ENCODE measurements around the gene HEATR5B. TPM values are rescaled to one million over a fixed set of nuclear protein-coding genes. Genes with fewer than 3 reads are reported as not detected.
A peak's percentile ranks its signal among the peaks of the same experiment; 100 is the strongest.

Gene HEATR5B
- total RNA-seq (2022) = 14.5 and 14.8 TPM in 2 replicates
- percentile 68 among the genes with signal in this experiment for Bru-seq, nascent RNA
- percentile 75 among the genes with signal in this experiment for BruChase-seq, experiment 1, labeled RNA remaining after a 6-hour chase
- BruChase-seq, experiment 2, labeled RNA remaining after a 2-hour chase = percentile 73 among the genes with signal in this experiment
- long read RNA-seq, full-length matches to known transcripts = 2 of 15 reads
- long read RNA-seq, partial matches to known transcripts = 8 of 15 reads
- long read RNA-seq, other reads (novel, unspliced or antisense) = 5 of 15 reads

DNA sequence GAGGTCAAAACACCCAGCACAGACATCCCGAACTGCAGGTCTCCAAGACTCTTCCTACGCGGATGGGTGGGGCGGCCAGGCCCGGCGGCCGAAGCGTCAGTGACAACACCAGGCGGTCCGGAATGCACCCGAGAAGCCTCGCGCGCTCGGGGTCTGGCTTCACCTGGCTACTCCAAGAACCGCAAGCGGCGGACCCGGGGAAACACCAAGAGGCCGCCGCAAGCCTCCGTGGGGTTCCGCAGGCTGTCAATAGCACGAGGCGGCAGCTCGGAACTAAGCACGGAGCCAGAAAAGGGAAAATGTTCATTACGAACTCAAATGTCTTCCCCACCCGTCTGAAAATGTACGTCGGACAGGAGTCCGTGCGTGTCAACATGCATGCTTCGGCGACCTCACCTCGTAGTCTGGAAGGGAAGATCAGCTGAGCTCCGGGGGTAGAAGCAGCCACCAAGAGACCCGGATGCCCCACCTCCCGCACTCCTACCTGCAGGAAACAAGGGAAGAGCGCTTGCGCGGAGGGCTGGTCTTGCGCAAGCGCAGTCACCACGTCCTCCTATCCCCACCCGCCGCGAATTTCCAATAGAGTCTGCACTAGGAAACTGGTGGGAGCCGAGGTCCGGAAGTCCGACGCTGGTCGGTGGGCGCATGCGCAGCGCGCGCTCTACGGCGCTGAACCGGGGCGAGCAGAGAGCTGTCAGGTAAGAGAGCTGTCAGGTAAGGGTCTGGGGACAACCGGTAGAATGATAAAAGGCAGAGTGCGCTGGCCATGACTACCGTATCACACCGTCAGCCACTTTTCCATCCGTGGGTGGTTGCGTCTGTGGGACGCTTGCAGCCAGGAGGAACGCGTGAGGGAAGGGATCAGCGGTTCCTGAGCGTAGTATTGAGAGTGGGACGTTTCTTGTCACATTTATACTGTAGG lies at the start of gene HEATR5B, which contains the start of gene GPATCH11:
HEATR5B (minus strand) TSS at position 500 of the 922 bp plus-strand sequence. CDS start 958 bp downstream, outside the sequence.
GPATCH11 (plus strand) TSS at position 646 of the 922 bp plus-strand sequence. CDS start 3,864 bp downstream, outside the sequence.
- intact Hi-C loops (cut with micrococcal nuclease) = no loop called here
- peaks cover 25% of the 10 kb centered on the region for H3K36me3 Mint-ChIP-seq (ENCODE audit: insufficient read depth, unreplicated experiment)
- TF ChIP-seq, protein P1, sequence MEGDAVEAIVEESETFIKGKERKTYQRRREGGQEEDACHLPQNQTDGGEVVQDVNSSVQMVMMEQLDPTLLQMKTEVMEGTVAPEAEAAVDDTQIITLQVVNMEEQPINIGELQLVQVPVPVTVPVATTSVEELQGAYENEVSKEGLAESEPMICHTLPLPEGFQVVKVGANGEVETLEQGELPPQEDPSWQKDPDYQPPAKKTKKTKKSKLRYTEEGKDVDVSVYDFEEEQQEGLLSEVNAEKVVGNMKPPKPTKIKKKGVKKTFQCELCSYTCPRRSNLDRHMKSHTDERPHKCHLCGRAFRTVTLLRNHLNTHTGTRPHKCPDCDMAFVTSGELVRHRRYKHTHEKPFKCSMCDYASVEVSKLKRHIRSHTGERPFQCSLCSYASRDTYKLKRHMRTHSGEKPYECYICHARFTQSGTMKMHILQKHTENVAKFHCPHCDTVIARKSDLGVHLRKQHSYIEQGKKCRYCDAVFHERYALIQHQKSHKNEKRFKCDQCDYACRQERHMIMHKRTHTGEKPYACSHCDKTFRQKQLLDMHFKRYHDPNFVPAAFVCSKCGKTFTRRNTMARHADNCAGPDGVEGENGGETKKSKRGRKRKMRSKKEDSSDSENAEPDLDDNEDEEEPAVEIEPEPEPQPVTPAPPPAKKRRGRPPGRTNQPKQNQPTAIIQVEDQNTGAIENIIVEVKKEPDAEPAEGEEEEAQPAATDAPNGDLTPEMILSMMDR (IDR thresholded peaks at IDR 0.05; ENCODE audit: unreplicated experiment) = no peak
- TSS peak; percentile 35 for BruUV-seq (replicated peaks)
- no peaks in the 10 kb centered on the region for H3K9me3 Mint-ChIP-seq (ENCODE audit: unreplicated experiment)
- H3K27me3 Mint-ChIP-seq (ENCODE audit: insufficient read depth, unreplicated experiment) = no peaks in the 10 kb centered on the region
- peak; percentile 97 for DNase-seq (ENCODE audit: unreplicated experiment)
- H3K27ac Mint-ChIP-seq (ENCODE audit: low read depth, unreplicated experiment) = no peak within 1 kb of the TSS
- CTCF ChIA-PET = interaction anchor here (0.7 kb wide), 1 partner anchor 53 kb away, joined by 3 read pairs; no protein-coding TSS in a partner anchor
- POLR2A ChIA-PET = interaction anchor here (0.6 to 2.9 kb wide), 19 partner anchors 8 to 1518 kb away, joined by 3 to 17 read pairs (median 5); partner anchors contain the start of genes CEBPZ, CEBPZOS, EIF2AK2 and NDUFAF7
- H3K4me3 Mint-ChIP-seq (ENCODE audit: unreplicated experiment) = no peak within 1 kb of the TSS
- H3K4me1 Mint-ChIP-seq (ENCODE audit: insufficient read depth, unreplicated experiment) = peaks cover 30% of the 10 kb centered on the region

DNA sequence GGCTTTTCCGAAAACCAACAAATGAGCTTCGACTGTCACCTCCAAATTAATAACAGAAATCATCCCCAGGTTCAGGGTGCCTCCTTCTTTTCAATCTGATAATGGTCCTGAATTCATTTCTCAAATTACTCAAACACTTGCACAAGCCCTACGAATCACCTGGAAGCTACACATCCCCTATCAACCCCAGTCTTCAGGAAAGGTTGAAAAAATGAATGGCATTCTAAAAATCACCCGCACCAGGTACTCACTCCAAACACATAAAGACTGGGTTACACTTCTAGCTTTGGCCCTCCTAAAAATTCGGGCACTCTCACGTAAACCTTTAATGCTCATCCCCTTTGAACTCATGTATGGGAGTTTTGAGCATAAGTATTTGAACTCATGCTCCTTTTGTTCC lies 48.7 kb upstream of the HEATR5B start:
- DNase-seq (ENCODE audit: unreplicated experiment) = no peak
- POLR2A ChIA-PET = no interaction called here
- H3K36me3 Mint-ChIP-seq (ENCODE audit: insufficient read depth, unreplicated experiment) = peaks cover 21% of the 10 kb centered on the region
- H3K4me1 Mint-ChIP-seq (ENCODE audit: insufficient read depth, unreplicated experiment) = no peaks in the 10 kb centered on the region
- BruUV-seq (replicated peaks) = no TSS peak
- CTCF ChIA-PET = no interaction called here
- no peak overlapping the region for H3K4me3 Mint-ChIP-seq (ENCODE audit: unreplicated experiment)
- TF ChIP-seq, protein P1 (IDR thresholded peaks at IDR 0.05; ENCODE audit: unreplicated experiment) = no peak
- intact Hi-C loops (cut with micrococcal nuclease) = no loop called here
- H3K27ac Mint-ChIP-seq (ENCODE audit: low read depth, unreplicated experiment) = no peak overlapping the region
- H3K9me3 Mint-ChIP-seq (ENCODE audit: unreplicated experiment) = no peaks in the 10 kb centered on the region
- H3K27me3 Mint-ChIP-seq (ENCODE audit: insufficient read depth, unreplicated experiment) = no peaks in the 10 kb centered on the region

DNA sequence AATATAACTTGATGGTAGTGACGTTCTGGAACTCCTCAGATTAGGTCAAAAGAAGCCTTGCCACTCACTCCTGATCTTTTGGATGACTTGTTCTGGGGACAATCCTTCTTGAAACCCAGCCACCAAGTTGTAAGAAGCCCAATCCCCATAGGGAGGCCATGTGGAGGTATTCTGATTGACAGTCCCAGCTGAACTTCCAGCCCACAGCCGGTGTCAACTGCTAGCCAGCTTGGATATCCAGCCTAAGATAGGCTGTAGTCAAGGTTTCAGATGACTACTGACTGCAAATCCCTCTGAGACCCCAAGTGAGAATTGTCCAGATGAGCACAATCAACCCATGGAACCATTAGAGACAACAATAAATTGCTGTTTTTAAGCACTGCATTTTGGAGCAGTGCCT lies 41.2 kb upstream of the HEATR5B start:
- no peaks in the 10 kb centered on the region for H3K9me3 Mint-ChIP-seq (ENCODE audit: unreplicated experiment)
- TF ChIP-seq, protein P1 (IDR thresholded peaks at IDR 0.05; ENCODE audit: unreplicated experiment) = no peak
- H3K27me3 Mint-ChIP-seq (ENCODE audit: insufficient read depth, unreplicated experiment) = no peaks in the 10 kb centered on the region
- peaks cover 76% of the 10 kb centered on the region for H3K36me3 Mint-ChIP-seq (ENCODE audit: insufficient read depth, unreplicated experiment)
- peak overlapping the region; percentile 31 for H3K27ac Mint-ChIP-seq (ENCODE audit: low read depth, unreplicated experiment)
- no peak overlapping the region for H3K4me3 Mint-ChIP-seq (ENCODE audit: unreplicated experiment)
- CTCF ChIA-PET = interaction anchor here (1.2 kb wide), 1 partner anchor 1822 kb away, joined by 4 read pairs; no protein-coding TSS in a partner anchor
- DNase-seq (ENCODE audit: unreplicated experiment) = no peak
- BruUV-seq (replicated peaks) = no TSS peak
- H3K4me1 Mint-ChIP-seq (ENCODE audit: insufficient read depth, unreplicated experiment) = no peaks in the 10 kb centered on the region
- POLR2A ChIA-PET = interaction anchor here (0.5 kb wide), 1 partner anchor 16 kb away, joined by 3 read pairs; no protein-coding TSS in a partner anchor
- intact Hi-C loops (cut with micrococcal nuclease) = no loop called here

DNA sequence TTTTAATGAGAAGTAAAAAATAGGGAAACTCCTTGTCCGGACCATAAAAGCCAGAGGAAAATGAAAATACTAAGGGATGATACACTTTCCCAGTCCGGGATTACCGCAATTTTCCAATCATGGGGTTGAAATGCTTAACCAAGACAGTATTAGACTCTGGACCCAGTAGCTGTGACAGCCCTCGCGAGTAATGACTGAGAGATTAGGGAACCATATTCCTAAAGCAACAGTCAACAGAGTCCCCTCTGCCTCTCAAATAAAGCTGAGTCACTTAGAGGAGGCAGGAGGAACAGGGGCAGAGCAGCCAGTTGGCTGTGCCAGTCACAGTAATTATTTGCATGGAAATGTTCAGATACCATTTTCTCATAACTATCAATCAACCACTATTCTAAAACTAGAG lies 35.0 kb upstream of the HEATR5B start:
- Mint-ChIP-seq H3K4me1 (ENCODE audit: insufficient read depth, unreplicated experiment) (no peaks in the 10 kb centered on the region), H3K9me3 (ENCODE audit: unreplicated experiment) (no peaks in the 10 kb centered on the region), H3K4me3 (ENCODE audit: unreplicated experiment) (no peak overlapping the region), H3K27ac (ENCODE audit: low read depth, unreplicated experiment) (no peak overlapping the region), H3K27me3 (ENCODE audit: insufficient read depth, unreplicated experiment) (no peaks in the 10 kb centered on the region), H3K36me3 (ENCODE audit: insufficient read depth, unreplicated experiment) (peaks cover 84% of the 10 kb centered on the region)
- POLR2A ChIA-PET = interaction anchor here (1.7 kb wide), 1 partner anchor 35 kb away, joined by 3 read pairs; the partner anchor contains the start of genes GPATCH11 and HEATR5B
- no peak for DNase-seq (ENCODE audit: unreplicated experiment)
- CTCF ChIA-PET = no interaction called here
- intact Hi-C loops (cut with micrococcal nuclease) = no loop called here
- BruUV-seq (replicated peaks) = no TSS peak
- TF ChIP-seq, protein P1 (IDR thresholded peaks at IDR 0.05; ENCODE audit: unreplicated experiment) = no peak
